A673 (cell line): ENCODE data around the gene ADRB2. TPM values are rescaled to one million over a fixed set of nuclear protein-coding genes. Genes with fewer than 3 reads are reported as not detected.

ENCODE experiments used
- BruUV-seq: library from RNA; stranded (reverse); fragments of 400-500 nt; replicated peaks from 2 replicates; lab custom pipeline; 2021; lab: Mats Ljungman, UMichigan
- CTCF ChIA-PET: fragments of 300-600 bp; sonication (Branson Sonifier 250); formaldehyde crosslinking; loops from one replicate; lab custom pipeline; 2022; ENCODE audit warnings: antibody characterized with exemption; lab: Charles Lee
- POLR2A ChIA-PET: fragments of 300-600 bp; sonication (Branson Sonifier 250); formaldehyde crosslinking; loops from one replicate; lab custom pipeline; 2022; ENCODE audit warnings: antibody characterized with exemption; ENCODE audit not compliant: low non-redundant PET; lab: Charles Lee
- DNase-seq: peaks from one replicate; pipeline ENCODE4 v3.0.0-alpha.2; 2015; ENCODE audit warnings: low spot score
- H3K27ac ChIP-seq: fragments of 200-600 bp; sonication (generic); 2 replicates; pipeline ENCODE4 v1.5.1; 2016; ENCODE audit warnings: mixed run types, low read depth, mild to moderate bottlenecking, mixed read lengths, antibody characterized with exemption, low read length; ENCODE audit not compliant: poor library complexity, severe bottlenecking
- H3K27me3 ChIP-seq: fragments of 200-600 bp; sonication (generic); replicated peaks from 2 replicates; pipeline ENCODE4 v1.6.1; 2017; ENCODE audit warnings: mixed run types, low read depth, mild to moderate bottlenecking, mixed read lengths, antibody characterized with exemption, low read length; ENCODE audit not compliant: insufficient read depth, poor library complexity
- H3K36me3 ChIP-seq: fragments of 200-600 bp; sonication (generic); 2 replicates; pipeline ENCODE4 v1.6.1; 2016; ENCODE audit warnings: mixed run types, mild to moderate bottlenecking, mixed read lengths, antibody characterized with exemption, low read length; ENCODE audit not compliant: insufficient read depth, poor library complexity, severe bottlenecking
- H3K4me1 ChIP-seq: fragments of 200-600 bp; sonication (generic); 2 replicates; pipeline ENCODE4 v1.6.1; 2017; ENCODE audit warnings: mixed run types, mild to moderate bottlenecking, mixed read lengths, antibody characterized with exemption, low read length; ENCODE audit not compliant: insufficient read depth, poor library complexity, severe bottlenecking
- H3K4me3 ChIP-seq: fragments of 200-600 bp; sonication (generic); 2 replicates; pipeline ENCODE4 v1.5.1; 2016; ENCODE audit warnings: low read depth, mixed run types, mild to moderate bottlenecking, mixed read lengths, low read length; ENCODE audit not compliant: poor library complexity, severe bottlenecking
- H3K9me3 ChIP-seq: fragments of 200-600 bp; sonication (generic); 2 replicates; pipeline ENCODE4 v1.6.1; 2016; ENCODE audit warnings: mixed run types, low read depth, mild to moderate bottlenecking, mixed read lengths, antibody characterized with exemption, low read length; ENCODE audit not compliant: poor library complexity, severe bottlenecking
- EZH2 ChIP-seq: fragments of 200-600 bp; sonication (generic); IDR thresholded peaks from 2 replicates; pipeline ENCODE4 v1.6.1; 2017; ENCODE audit warnings: borderline replicate concordance, low read depth, mild to moderate bottlenecking, mixed read lengths, antibody characterized with exemption, low read length; ENCODE audit not compliant: poor library complexity, severe bottlenecking
- intact Hi-C: fragments of 100-400 bp; cut with micrococcal nuclease; formaldehyde crosslinking; loops from one replicate; pipeline ENCODE4 v1.10.0; 2022; ENCODE audit not compliant: unreplicated experiment
- total RNA-seq: library from RNA; stranded (reverse); gene quantifications from 2 replicates; pipeline ENCODE4 v1.2.3, GENCODE V29; 2021
- TF ChIP-seq, protein P1 (sequence below): fragments of 300-800, 200-600 bp; sonication (generic); conservative IDR thresholded peaks from 2 replicates; pipeline ENCODE4 v1.5.1; 2017; ENCODE audit warnings: low read depth, mild to moderate bottlenecking, antibody characterized with exemption, low read length, moderate library complexity, mixed read lengths

The ADRB2 gene
- total RNA-seq, 1 experiment from 2014 or later, result not detected

DNA sequence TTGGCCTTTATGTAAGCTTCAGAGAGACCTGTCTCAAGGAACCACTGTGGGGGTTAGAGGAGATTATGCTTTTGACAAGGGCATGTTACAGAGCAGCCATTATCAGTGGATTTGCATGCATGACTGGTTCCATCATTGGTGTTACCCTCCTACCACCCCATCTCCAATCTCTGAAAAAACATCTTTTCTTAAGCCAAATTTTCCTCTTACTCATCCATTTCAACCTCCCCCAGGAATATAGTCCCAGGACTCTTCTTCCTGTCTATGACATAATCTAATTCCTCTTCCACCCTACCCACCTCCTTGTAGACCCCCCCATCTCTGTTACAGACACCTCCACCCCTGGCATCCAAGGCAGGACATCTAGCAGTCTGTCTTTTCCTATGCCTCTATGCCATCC, 33.1 kb upstream of the ADRB2 start:
- no peak for TF ChIP-seq EZH2
- TF ChIP-seq, protein P1, sequence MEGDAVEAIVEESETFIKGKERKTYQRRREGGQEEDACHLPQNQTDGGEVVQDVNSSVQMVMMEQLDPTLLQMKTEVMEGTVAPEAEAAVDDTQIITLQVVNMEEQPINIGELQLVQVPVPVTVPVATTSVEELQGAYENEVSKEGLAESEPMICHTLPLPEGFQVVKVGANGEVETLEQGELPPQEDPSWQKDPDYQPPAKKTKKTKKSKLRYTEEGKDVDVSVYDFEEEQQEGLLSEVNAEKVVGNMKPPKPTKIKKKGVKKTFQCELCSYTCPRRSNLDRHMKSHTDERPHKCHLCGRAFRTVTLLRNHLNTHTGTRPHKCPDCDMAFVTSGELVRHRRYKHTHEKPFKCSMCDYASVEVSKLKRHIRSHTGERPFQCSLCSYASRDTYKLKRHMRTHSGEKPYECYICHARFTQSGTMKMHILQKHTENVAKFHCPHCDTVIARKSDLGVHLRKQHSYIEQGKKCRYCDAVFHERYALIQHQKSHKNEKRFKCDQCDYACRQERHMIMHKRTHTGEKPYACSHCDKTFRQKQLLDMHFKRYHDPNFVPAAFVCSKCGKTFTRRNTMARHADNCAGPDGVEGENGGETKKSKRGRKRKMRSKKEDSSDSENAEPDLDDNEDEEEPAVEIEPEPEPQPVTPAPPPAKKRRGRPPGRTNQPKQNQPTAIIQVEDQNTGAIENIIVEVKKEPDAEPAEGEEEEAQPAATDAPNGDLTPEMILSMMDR, result no peak
- Histone ChIP-seq H3K27me3 (no peaks in the 10 kb centered on the region), H3K4me1 (no peaks in the 10 kb centered on the region), H3K9me3 (no peaks in the 10 kb centered on the region), H3K4me3 (no peak overlapping the region), H3K27ac (no peak overlapping the region), H3K36me3 (no peaks in the 10 kb centered on the region)
- DNase-seq, result no peak
- no TSS peak for BruUV-seq
- intact Hi-C loops, result no loop called here
- CTCF ChIA-PET, result no interaction called here
- POLR2A ChIA-PET, result no interaction called here

DNA sequence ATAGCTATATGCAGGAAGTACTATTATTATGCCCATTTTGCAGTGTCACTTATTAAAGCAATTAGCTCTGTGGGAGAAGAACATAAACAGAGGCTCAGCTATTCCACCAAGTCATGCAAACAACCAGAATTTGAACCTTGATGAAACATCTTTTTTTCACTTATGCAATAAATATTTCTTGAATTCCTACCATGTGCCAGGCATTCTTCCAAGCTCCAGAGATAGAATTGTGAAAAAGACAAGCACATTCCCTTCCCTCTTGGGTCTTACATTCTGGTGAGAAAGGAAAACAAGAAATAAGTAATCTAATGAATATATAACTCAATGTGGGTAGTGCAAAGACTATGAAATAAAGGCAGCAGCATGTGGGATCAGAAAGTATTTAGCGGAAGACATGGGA, 32.1 kb upstream of the ADRB2 start:
- ChIA-PET POLR2A (no interaction called here), CTCF (no interaction called here)
- Histone ChIP-seq H3K27me3 (no peaks in the 10 kb centered on the region), H3K27ac (no peak overlapping the region), H3K4me3 (no peak overlapping the region), H3K4me1 (no peaks in the 10 kb centered on the region), H3K9me3 (no peaks in the 10 kb centered on the region), H3K36me3 (no peaks in the 10 kb centered on the region)
- intact Hi-C loops, result no loop called here
- TF ChIP-seq EZH2, result no peak
- TF ChIP-seq, protein P1, result no peak
- BruUV-seq, result no TSS peak
- DNase-seq, result no peak

DNA sequence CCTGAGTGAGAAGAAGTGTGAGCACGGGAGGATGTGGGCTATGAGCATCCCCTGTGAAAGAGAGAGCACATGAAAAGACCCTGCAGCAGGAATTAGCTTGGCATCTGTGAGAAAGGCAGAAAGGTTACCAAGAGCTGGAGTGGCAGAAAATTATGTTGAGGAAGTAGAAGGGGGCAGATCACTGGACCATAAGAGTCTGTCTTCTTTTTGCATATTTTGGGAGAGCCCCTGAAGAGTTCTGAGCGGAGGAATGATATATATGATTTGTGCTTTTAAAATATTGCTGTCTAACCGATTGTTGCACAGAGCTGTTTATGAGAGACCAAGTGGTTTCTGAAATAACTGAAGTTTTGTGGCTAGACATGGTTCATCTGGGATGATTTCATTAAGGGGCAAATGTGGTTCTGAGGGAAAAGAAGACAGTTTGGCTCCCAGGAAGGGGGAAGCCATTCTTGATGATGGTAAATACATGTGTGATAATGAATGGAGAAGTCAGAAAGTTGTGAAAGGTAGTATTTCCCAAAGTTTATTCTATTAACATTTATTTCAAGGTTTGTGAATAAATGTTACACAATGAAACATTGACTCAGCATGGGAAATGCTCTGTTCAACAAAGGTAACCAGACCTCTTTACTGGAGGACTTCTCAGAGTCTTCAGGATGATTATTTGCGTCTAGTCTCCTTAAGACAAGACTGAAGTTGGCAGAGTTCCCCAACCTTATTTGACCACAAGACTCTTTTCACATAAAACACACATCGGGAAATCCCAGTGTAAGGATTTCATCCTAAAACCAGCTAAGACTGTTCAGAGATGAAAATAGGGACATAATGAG, 31.5 kb upstream of the ADRB2 start:
- TF ChIP-seq EZH2, result no peak
- TF ChIP-seq, protein P1, result no peak
- CTCF ChIA-PET, result no interaction called here
- no peaks in the 10 kb centered on the region for H3K4me1 ChIP-seq
- no peak for DNase-seq
- no peak overlapping the region for H3K4me3 ChIP-seq
- H3K9me3 ChIP-seq, result no peaks in the 10 kb centered on the region
- intact Hi-C loops, result no loop called here
- H3K27ac ChIP-seq, result no peak overlapping the region
- POLR2A ChIA-PET, result no interaction called here
- no peaks in the 10 kb centered on the region for H3K27me3 ChIP-seq
- no TSS peak for BruUV-seq
- H3K36me3 ChIP-seq, result no peaks in the 10 kb centered on the region
